ENCODE measurements around the gene SIGLEC14. TPM values are rescaled to one million over a fixed set of nuclear protein-coding genes. Genes with fewer than 3 reads are reported as not detected.

SIGLEC14 gene
- polyA plus RNA-seq, 12 donors, result 0.65 to 2.4 (median 1.4) TPM; not detected in 2

Other genes starting within 250 kb of the SIGLEC14 start
- 1 to 10 TPM in 1 of 12 donors, under 1 TPM in 9, not detected in 2; 0.31 to 2.6 (median 0.69) TPM for gene SIGLEC10, start 229.2 kb downstream of the SIGLEC14 start, polyA plus RNA-seq (ENCODE audit: insufficient read length in 12 of 12)
- under 1 TPM in 4 of 12 donors, not detected in 8; 0.08 to 0.29 (median 0.17) TPM for gene SIGLEC8, start 188.4 kb downstream of the SIGLEC14 start, polyA plus RNA-seq (ENCODE audit: insufficient read length in 12 of 12)
- gene CEACAM18, start 168.3 kb downstream of the SIGLEC14 start, polyA plus RNA-seq (ENCODE audit: insufficient read length in 12 of 12), result not detected
- gene SIGLEC12, start 145.0 kb downstream of the SIGLEC14 start, polyA plus RNA-seq (ENCODE audit: insufficient read length in 12 of 12), result under 1 TPM in 7 of 12 donors, not detected in 5; 0.12 to 0.43 (median 0.15) TPM
- under 1 TPM in 8 of 12 donors, not detected in 4; 0.13 to 0.70 (median 0.22) TPM for gene SIGLEC6, start 115.2 kb downstream of the SIGLEC14 start, polyA plus RNA-seq (ENCODE audit: insufficient read length in 12 of 12)
- 10 to 100 TPM in 2 of 12 donors, 1 to 10 TPM in 9, not detected in 1; 6.9 to 14.0 (median 9.2) TPM for gene ZNF175, start 75.5 kb downstream of the SIGLEC14 start, polyA plus RNA-seq (ENCODE audit: insufficient read length in 12 of 12)
- 1 to 10 TPM in 1 of 12 donors, under 1 TPM in 7, not detected in 4; 0.18 to 1.9 (median 0.31) TPM for gene SIGLEC5, start 16.4 kb downstream of the SIGLEC14 start, polyA plus RNA-seq (ENCODE audit: insufficient read length in 12 of 12)
- gene SPACA6, start 46.5 kb upstream of the SIGLEC14 start, polyA plus RNA-seq (ENCODE audit: insufficient read length in 12 of 12), result 10 to 100 TPM in 2 of 12 donors, 1 to 10 TPM in 9, not detected in 1; 4.0 to 11.2 (median 7.4) TPM
- under 1 TPM in 7 of 12 donors, not detected in 5; 0.08 to 0.51 (median 0.15) TPM for gene HAS1, start 77.2 kb upstream of the SIGLEC14 start, polyA plus RNA-seq (ENCODE audit: insufficient read length in 12 of 12)
- 1 to 10 TPM in 9 of 12 donors, under 1 TPM in 1, not detected in 2; 0.88 to 2.0 (median 1.6) TPM for gene FPR1, start 105.1 kb upstream of the SIGLEC14 start, polyA plus RNA-seq (ENCODE audit: insufficient read length in 12 of 12)
- 1 to 10 TPM in 1 of 12 donors, under 1 TPM in 8, not detected in 3; 0.13 to 1.4 (median 0.24) TPM for gene FPR2, start 114.4 kb upstream of the SIGLEC14 start, polyA plus RNA-seq (ENCODE audit: insufficient read length in 12 of 12)
- under 1 TPM in 10 of 12 donors, not detected in 2; 0.09 to 0.75 (median 0.34) TPM for gene FPR3, start 148.3 kb upstream of the SIGLEC14 start, polyA plus RNA-seq (ENCODE audit: insufficient read length in 12 of 12)
- gene ZNF577, start 241.1 kb upstream of the SIGLEC14 start, polyA plus RNA-seq (ENCODE audit: insufficient read length in 12 of 12), result 10 to 100 TPM in 11 of 12 donors, not detected in 1; 13.5 to 33.5 (median 15.7) TPM